8988T (cell line): ENCODE measurements around the gene PHF1.
A peak's percentile ranks its signal among the peaks of the same experiment; 100 is the strongest.

Source experiments
- DNase-seq: peaks from one replicate; pipeline ENCODE4 v3.0.0; 2011

PHF1 gene

DNA sequence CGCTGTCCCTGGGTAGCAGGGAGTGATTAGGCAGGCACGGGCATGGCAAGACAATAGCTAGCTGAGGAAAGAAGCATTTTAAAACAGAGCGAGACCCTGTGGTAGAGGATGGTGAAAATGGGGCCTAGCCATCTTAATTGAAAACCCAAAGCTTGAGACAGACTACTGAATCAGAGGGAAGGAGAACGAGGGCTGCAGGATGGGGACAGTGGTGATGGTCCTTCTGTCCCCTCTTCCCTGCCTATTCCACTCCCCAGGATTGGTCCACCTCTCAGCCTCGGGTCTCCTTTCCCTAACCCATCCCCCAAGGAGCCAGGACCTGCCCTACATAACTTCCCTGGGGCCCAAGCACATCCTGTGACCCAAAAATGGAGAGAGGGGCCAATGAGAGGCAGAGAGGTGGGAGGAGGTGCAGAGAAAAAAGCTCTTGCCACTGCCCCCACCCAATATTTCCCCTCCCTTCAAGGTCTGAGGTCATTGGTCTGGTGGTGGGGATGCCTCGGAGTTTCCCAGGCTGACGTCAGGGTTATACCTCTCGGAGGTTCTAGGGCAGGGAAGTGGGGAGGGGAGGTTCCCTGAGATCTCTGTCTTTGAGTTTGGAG lies 8.0 kb downstream of the PHF1 start:
- no peak for DNase-seq

- no peak for DNase-seq
These were observed 9.0 kb downstream of the PHF1 start, which contains the start of gene SYNGAP1 for GRCh38 chr6:33419580-33420490. Gene SYNGAP1, plus strand, starts transcription at chr6:33420065. Its CDS starts 200 bp downstream, at chr6:33420265.

DNA sequence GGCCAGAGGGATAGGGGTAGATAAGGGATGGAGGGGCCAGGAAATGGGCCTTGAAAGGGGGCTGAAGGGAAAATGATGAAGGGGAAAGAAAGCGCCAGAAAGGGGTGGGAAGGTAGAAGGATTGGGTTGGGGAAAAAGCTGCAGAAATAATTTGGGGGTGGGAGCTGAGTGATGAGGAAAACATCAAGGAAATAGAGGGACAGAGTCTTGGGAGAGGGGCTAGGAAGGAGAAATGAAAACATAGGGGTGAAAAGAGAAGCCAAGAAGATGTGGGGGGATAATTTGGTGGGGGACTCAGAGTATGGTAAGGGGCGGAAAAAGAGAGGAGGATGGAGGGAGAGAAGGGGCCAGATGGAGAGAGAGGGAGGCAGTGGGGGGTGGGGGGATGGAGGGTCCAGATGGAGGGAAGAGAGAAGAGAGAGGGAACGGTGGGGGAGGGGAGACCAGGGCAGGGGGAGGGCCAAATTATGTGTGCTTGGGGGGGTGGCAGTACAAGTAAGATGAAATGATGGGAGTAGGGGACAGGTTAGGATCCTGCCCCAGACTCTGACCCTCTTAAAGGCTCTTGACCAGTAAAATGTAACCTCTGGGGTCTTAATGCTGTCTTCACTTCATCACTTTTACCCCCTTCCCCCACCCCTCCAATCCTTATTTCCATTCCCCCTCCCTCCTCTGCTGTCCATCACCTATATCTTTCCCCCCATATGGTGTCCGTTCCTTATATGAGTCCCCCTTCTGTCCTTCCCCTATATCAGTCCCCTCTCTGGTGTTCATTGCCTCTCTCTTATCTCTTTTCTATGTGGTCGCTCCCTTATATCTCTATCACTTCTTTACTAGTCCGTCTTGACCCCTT lies 9.9 kb downstream of the PHF1 start:
- no peak for DNase-seq

DNA sequence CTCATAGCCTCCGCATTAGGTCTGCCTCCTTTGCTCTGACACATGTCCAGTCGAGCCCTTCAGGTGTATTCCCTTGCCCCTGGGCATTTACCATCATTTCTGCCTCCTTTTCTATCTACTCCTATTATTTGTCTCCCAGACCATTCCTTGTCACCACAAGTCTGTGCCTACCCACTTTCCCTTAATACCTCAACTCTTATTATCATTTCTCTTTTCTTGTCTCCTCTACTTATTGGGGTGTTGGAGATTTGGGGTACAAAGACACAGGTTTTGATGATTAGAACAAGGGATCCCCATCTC lies 10.5 kb downstream of the PHF1 start:
- no peak for DNase-seq

- DNase-seq = no peak
These were observed 13.0 kb downstream of the PHF1 start for GRCh38 chr6:33423777-33424176.

- DNase-seq = no peak
These were observed 14.2 kb downstream of the PHF1 start for GRCh38 chr6:33424855-33425667.

DNA sequence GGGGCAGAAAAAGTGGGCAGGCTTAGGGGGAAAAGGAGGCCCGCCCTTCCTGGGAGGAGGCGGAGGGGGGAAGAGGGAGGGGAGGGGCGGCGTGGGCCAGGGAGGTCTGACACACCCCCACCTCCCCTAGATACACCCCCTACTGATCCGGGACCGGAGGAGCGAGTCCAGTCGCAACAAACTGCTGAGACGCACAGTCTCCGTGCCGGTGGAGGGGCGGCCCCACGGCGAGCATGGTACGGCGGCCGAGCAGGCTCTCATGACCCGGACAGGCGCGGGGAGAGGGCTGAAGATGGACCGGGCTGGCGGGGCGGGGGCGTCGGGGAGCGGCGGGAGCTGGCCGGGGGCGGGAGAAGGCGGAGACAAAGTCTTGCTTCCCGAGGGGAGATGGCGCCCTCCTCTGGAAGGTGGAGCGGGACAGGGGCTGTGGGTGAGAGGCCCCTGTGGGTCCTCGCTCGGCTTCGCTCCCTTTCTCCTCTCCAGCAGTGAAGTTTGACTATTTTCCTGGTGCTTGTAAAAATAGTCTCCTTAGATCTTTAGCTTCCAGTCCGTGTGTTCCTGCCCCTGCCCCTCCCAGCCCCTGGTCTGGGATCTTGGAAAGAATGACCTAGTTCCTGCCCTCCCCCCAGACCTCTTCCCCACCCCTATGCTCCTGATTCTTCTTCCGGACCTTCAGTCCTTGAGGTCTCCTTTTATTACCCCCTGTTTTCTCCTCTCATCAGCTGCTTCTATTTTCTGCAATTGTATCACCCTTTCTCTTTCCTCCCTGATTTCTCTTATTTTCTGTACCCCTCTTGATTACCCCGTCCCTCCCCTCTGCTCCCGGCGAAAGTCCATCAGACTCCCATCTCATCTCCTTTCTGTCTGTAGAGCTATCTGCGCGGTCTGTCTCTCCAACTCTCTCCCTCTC lies 15.1 kb downstream of the PHF1 start:
- DNase-seq = peak; percentile 98

DNA sequence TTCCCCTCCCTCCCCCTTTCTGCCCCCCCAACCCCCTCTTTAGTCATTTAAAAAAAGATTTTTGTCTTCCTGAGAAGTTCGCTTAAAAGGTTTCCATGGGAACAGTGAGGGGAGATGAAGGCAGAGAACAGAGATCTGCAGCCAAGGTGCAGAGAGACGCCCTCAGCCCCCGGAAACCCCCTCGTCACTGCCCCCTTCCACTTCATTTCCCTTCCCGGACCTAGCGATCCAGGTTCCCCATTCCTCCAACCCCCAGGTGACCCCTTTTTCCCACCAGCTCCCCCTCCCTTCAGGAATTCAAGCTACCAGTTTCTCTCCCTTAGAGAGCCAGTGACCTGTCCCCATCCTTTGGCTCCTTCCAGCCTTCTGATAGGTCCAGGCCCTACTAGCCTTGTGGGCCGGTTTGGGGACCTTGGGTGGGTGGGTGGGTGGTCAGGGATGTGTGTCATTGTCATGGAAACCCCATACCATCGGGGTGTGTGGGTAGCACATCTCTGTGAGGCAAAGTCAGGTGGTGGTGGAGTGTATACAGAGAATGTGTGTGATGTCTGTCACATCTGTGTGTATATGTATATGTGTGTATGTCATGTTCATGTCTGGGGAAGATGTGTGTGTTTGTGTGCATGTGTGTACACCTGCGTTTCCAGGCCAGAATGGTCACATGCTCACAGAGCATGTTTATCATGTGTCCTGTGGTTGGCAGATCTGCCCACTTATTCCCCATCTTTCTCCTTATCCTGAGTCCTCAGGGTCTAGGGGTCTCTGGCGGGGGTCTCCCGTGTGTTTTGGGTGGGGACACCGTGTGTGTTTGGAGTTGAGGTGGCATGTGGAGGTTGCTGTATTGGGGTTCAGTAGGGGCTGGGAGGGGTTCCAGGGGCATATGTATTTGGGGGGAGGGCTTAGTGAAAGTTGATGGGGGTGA lies 16.0 kb downstream of the PHF1 start:
- DNase-seq = no peak

GRCh38 chr6:33427585-33428223 lies 16.9 kb downstream of the PHF1 start:
- DNase-seq = peak; percentile 94

GRCh38 chr6:33428224-33428965 lies 17.6 kb downstream of the PHF1 start:
- peak; percentile 92 for DNase-seq

DNA sequence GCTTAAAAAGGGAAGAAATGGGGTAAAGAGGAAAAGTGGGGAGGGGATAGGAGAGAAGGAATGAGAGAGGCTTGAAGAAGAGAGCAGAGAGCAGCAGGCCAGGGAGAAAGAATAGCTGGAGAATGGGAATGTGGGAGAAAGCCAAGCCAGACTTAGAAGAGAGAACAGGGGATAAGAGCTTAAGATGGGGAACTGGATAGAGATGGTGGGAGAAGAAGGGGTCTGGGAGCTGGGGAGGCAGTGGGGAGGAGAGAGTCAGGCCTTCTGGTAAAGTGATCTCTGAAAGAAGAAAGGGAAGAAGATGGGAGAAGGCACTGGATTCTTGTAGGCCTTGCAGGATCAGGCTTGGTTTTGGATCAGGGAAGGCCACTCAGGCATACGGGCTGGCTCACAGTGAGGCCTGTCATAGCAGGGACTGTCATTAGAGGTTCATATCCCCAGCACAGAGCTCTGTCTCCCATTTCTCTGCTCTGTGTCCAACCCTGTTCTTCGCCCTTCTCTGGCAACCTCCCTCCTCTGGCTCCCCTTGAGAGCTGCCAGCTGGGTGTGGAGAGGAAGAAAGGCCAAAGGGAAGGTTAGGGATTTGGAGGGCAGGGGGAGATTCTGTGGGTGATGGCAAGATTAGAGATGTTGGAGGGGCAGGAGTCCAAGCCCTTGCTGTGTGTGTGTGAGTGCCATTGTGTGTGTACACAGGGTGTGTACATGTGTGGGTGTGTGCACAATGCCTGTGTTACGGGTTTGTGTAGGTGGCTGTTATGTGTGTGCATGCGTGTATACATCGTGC lies 18.3 kb downstream of the PHF1 start:
- DNase-seq = no peak

DNA sequence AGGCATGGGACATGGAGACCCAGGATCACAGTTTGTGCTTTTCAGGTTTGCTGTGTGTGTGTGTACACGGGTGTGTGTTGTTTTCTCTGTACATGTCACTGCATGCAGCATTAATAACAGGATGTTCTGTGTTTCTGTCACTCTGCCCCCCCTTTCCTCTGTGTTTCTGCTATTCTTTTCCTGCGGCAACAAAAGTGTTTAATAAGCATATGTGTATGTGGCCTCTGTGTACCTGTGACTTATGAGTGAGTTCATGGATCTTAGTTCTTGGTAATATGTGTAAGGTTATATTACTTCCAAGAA lies 18.9 kb downstream of the PHF1 start:
- DNase-seq = no peak

- DNase-seq = no peak
These were observed 19.5 kb downstream of the PHF1 start for GRCh38 chr6:33430334-33430733.

- peak; percentile 99 for DNase-seq
These were observed 20.4 kb downstream of the PHF1 start for GRCh38 chr6:33430991-33431879.

DNA sequence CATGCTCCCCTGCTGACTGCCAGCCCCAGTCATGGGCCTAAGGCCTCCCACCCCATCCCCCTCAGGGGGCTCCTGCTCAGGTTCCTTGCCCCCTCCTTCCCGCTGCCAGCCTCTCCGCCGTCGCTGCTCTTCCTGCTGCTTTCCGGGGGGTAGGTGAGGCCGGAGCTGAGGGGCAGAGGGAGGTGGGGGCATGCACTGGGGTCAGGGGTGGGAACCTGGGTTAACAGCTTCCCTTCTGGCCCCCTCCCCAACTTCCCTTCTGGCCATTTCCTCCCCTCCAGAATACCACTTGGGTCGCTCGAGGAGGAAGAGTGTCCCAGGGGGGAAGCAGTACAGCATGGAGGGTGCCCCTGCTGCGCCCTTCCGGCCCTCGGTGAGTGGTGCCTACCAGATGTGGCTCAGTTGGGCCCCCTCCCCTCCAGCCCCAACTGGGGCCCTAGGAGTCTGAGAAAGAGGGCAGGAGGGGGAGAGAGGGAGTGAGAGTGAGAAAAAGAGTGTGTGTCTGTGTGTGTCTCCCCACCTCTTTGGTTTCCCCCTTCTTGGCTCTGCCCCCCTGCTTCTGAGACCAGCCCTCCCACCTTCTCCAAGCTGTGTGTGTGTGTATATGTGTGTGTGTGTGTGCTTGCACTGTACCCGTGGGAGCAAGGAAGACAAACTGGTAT lies 21.2 kb downstream of the PHF1 start:
- DNase-seq = no peak

- DNase-seq = no peak
These were observed 21.7 kb downstream of the PHF1 start for GRCh38 chr6:33432546-33432945.

- DNase-seq = no peak
These were observed 22.3 kb downstream of the PHF1 start for GRCh38 chr6:33433001-33433543.
